Neural cell (in vitro differentiated cells): ENCODE results near the gene ZC2HC1B.

ENCODE experiments used
- CTCF ChIP-seq: fragments of 450-650 bp; IDR thresholded peaks from 2 replicates; pipeline ENCODE4 v1.5.1; 2014; ENCODE audit warnings: antibody characterized with exemption, mild to moderate bottlenecking, moderate library complexity; ENCODE audit not compliant: poor library complexity, severe bottlenecking
- EP300 ChIP-seq: fragments of 450-650 bp; conservative IDR thresholded peaks from 2 replicates; pipeline ENCODE4 v1.6.1; 2014; ENCODE audit warnings: antibody characterized with exemption, mild to moderate bottlenecking, moderate library complexity; ENCODE audit not compliant: poor library complexity, severe bottlenecking
- EZH2 ChIP-seq: fragments of 200-600, 300-800 bp; shearing (Covaris generic), sonication (generic); IDR thresholded peaks from 2 replicates; pipeline ENCODE4 v1.6.1; 2014; ENCODE audit warnings: antibody characterized with exemption, low read length, borderline replicate concordance, mild to moderate bottlenecking; ENCODE audit not compliant: insufficient read depth, poor library complexity, severe bottlenecking
- MXI1 ChIP-seq: fragments of 450-650 bp; conservative IDR thresholded peaks from 2 replicates; pipeline ENCODE4 v1.6.1; 2014; ENCODE audit warnings: antibody characterized with exemption, mild to moderate bottlenecking; ENCODE audit not compliant: poor library complexity, severe bottlenecking
- POLR2AphosphoS5 ChIP-seq: IDR thresholded peaks from 2 replicates; pipeline ENCODE4 v1.6.1; 2012
- RAD21 ChIP-seq: fragments of 450-650 bp; conservative IDR thresholded peaks from 2 replicates; pipeline ENCODE4 v1.6.1; 2014; ENCODE audit warnings: antibody characterized with exemption, mild to moderate bottlenecking, moderate library complexity
- REST ChIP-seq: IDR thresholded peaks from 2 replicates; pipeline ENCODE4 v1.6.1; 2012; ENCODE audit warnings: borderline replicate concordance
- SMC3 ChIP-seq: fragments of 450-650 bp; conservative IDR thresholded peaks from 2 replicates; pipeline ENCODE4 v1.6.1; 2014; ENCODE audit warnings: antibody characterized with exemption, mild to moderate bottlenecking, moderate library complexity; ENCODE audit not compliant: poor library complexity
- TAF1 ChIP-seq: IDR thresholded peaks from 2 replicates; pipeline ENCODE4 v1.6.1; 2012; ENCODE audit warnings: low read depth

- no peak for TF ChIP-seq MXI1
- TF ChIP-seq CTCF: no peak
- no peak for TF ChIP-seq EZH2
- TF ChIP-seq REST: no peak
- no peak for TF ChIP-seq SMC3
- no peak for TF ChIP-seq TAF1
- no peak for TF ChIP-seq EP300
- no peak for TF ChIP-seq POLR2AphosphoS5
- no peak for TF ChIP-seq RAD21
These were observed 72.1 kb downstream of the ZC2HC1B start for GRCh38 chr6:143936347-143936746.
